ENCODE results near the gene SORD.
A peak's percentile ranks its signal among the peaks of the same experiment; 100 is the strongest.
"Not testable (repeated sequence)": the region's sequence is repeated elsewhere in the genome, so short reads cannot be mapped to it uniquely, and the experiment has no call there.

Gene SORD

DNA sequence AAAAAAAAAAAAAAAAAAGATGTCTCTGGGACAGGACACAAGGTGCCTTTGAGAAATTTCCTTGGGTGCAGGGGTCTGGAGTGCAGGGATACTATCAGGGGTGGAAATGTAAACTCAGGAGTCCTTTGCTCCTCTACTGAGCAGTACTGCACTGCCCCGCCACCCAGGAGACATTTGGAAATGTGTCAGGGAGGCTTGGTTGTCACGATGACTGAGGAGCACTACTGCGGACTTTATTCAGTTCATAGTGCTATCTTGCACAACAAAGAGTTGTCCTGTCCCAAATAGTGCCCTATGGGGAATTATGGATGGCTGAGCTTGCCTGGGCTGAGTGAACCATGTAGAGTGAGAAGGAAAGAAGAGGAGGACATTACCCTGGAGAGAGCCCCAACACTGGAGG is 2.6 kb downstream of the SORD start:
- not testable (repeated sequence) for DNase-seq

DNA sequence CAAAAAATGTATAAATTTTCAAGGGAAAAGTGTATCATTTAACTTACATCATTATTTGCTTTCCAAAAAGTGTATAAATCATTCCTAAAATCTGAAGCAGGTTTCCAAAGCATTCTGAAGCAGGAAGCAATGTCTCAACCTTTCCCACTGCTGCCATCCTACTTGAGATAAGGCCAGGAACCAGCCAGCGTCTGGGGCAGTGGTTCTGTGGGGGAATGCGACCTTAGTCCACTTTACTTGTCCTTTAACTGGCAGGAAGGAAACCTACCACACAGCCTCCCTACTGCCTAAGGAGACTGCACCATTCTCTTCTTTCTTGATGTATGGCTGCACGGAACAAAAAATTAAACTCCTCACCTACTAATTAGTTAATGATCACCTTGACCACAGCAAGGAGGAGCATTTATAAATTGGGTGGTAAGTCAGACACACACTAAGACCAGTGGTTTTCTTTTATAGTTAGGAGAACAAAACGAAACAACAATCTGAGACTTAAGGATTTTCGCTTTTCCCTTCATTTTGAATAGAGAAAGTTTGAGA is 3.7 kb downstream of the SORD start:
- DNase-seq, result no peak

DNA sequence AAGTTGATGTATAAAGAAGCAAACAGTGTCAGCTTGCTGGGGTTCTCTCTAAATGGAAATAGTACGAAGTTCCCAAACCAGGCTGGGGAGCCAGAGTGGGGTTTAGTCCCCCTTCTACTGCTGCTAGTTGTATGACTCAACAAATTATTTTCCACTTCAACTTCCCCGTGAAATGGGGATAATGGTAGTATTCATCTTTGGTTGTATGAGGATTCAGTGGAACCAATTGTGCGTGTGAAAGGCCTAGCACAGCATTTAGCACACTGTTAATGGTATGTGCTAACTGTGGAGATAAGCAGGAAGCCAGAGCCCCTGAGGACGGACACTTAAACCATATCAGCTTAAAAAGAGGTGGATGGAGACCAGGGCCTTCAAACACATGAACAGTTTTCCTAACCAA is 4.2 kb downstream of the SORD start:
- no peak for DNase-seq

DNA sequence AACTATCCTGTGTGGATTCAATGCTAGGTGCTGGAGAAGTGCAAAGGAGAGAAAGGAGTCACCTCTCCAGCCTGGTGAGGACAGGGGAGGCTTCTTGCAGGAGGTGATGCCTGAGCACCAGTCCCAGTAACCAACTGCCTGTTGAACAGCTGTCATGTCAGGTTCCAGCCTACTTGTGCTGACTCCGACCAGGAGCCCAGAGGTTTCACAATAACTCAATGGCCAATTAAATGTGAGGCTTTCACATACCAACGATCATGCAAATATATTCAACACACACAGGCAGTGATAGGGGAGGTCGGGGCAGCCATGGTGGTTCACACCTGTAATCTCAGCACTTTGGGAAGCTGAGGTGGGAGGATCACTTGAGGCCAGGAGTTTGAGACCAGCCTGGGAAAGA is 7.7 kb downstream of the SORD start:
- DNase-seq, result no peak

DNA sequence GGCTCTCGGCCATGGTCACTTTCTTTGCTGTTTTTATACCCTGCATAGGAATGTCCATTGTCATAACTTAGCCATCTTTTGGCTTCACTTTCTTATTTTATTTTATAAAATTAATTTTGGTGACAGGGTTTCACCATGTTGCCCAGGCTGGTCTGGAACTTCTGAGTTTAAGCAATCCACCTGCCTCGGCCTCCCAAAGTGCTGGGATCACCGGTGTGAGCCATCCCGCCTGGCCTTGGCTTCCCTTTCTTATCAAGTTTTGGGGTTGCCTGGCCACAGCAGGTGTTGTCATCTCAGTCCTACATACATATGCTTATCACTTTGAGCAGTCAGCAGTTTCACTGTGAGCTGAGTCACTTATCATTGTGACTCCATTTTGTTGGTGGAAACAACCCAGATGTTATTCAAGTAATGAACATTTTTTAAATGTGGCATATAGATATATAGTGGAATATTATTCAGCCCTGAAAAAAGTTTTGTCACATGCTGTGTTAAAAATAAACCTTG is 8.6 kb downstream of the SORD start:
- not testable (repeated sequence) for DNase-seq

DNA sequence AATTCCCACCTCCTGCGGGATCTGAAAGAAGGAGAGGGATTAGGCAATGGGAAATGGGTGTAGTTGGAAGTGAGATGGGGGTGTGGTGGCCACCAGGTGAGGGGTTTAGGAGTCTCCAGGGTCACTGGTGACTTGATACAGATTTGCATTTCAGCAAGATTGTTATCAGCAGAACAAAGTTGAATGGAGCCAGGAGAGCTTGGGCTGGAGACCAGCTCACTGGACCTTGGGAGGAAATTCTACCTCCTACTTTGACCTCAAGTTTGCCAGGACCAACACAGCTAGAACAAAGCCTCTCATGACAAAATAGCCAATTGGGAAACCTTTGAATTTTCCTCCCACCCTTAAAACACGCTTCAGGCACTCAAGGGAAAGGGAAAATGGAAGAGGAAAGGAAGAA is 9.5 kb downstream of the SORD start:
- not testable (repeated sequence) for DNase-seq

DNA sequence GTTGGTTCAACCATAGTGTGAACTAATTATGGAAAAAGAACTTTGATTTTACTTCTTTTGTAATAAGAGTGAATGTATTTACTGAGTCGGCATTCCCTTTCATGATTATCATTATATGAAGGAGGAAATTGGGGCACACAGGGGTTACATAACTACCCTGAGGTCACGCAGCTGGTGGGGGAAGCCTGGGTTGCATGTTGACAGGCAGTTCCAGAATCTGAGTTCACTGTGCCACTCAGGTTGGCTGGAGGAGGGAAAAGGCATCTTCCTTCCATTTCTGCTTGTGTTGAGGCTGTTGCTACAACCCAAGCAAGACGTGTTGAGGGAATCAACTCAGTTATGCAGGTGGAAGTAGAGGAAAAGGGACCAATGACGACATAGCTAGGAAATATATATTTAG is 11.1 kb downstream of the SORD start:
- not testable (repeated sequence) for DNase-seq

DNA sequence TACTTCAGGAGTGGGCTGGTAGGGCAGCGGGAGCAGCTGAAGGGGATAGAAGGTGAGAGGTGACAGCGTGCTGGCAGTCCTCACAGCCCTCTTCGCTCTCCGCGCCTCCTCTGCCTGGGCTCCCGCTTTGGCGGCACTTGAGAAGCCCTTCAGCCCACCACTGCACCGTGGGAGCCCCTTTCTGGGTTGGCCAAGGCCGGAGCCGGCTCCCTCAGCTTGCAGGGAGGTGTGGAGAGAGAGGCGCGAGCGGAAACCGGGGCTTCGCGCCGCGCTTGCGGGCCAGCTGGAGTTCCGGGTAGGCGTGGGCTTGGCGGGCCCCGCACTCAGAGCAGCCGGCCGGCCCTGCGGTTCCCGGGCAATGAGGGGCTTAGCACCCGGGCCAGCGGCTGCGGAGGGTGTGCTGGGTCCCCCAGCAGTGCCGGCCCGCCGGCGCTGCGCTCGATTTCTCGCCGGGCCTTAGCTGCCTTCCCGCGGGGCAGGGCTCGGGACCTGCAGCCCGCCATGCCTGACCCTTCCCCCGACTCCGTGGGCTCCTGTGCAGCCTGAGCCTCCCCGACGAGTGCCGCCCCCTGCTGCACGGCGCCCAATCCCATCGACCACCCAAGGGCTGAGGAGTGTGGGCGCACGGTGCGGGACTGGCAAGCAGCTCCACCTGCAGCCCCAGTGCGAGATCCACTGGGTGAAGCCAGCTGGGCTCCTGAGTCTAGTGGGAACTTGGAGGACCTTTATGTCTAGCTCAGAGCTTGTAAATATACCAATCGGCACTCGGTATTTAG is 11.8 kb downstream of the SORD start:
- DNase-seq, result not testable (repeated sequence)

DNA sequence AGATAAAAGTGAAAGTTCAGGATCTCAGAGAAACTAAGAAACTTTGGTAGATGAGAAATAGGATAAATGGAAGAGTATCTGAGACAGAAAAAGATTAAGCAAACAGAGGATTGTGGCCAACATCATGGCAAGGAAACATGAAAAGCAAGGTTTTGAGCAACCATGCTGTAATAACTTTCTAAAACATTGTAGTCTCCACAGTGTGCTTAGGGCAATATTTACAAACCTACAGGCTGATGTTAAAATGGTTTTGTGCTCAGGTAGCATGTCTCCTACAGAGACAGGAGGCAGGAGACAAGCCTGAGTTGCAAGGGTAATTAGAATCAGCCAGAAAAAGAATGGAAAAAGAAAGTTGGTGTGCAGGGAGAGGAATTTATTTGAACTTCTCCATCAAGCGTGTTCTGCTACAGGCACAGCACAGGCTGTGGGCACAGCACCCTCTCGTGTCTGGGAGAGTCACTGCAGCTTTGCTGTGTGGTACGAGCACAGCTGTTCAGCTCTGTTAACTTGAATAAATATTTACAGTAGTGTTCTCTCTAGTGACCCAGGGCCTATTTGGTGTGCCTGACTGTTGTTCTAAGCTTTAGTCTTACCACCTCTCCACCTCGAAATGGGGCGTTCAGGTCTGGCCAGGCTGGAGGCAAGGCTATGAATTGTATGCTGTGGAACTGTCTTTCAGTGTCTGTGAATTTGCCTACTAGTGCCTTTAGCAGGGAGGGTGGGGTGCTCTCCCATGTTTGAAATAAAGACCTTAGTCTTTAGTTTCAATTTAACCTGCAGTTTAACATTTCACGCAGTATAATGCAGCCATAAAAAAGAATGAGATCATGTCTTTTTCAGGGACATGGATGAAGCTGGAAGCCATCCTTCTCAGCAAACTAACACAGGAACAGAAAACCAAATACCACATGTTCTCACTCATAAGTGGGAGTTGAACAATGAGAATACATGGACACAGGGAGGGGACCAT is 14.1 kb downstream of the SORD start:
- peak; percentile 57 for DNase-seq

DNA sequence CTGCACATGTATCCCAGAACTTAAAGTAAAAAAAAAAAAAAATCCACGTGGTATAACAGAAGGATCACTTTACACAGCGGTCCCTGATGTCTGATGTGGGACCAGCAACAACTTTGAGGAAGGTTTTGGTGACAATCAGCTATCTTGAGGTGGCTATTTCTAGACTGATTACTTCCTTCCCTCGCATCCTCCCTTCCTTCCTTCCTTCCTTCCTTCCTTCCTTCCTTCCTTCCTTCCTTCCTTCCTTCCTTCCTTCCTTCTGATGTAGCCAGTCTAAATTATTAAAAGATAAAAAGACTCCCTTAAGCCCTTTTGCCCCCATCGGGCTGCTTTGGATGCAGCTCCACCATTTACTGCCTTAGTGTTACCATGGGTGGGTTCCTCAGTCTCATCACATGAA is 14.9 kb downstream of the SORD start:
- DNase-seq, result no peak

DNA sequence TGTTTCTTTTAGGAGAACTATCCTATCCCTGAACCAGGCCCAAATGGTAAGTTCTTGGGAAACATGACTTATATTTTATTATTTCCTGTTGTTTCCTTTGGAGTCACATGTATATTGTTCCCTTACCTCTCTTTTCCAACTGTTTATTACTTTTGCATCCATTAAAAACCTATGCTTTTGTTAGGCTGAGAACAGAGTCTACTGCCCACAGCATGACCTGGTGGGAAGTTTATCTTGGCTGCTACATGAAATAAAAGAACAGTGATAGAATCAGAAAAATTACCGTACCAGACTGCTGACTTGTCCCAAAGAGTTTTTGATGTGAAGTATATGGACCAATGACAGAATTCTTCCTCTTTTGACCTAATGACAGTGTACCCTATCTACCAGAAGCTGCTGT is 17.4 kb downstream of the SORD start:
- DNase-seq, result not testable (repeated sequence)

DNA sequence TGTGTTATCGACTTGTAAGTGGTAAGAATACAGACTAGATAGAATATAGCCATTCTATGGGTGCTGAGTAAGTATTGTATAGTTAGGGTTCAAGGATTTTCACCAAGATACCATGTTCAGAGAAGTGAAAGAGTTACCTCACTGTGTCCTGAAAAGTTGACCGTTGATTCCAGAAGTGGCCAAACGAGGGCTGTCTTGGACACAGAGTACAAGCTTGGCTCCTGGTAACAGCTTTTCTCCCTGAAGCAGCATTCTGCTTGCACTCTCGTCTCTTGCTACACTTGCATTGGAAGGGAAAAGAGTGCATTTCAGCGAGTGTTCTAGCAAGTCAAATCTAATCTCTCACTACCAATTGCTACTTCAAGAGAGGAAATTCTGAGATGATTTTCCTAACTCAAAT is 18.5 kb downstream of the SORD start:
- DNase-seq, result not testable (repeated sequence)

DNA sequence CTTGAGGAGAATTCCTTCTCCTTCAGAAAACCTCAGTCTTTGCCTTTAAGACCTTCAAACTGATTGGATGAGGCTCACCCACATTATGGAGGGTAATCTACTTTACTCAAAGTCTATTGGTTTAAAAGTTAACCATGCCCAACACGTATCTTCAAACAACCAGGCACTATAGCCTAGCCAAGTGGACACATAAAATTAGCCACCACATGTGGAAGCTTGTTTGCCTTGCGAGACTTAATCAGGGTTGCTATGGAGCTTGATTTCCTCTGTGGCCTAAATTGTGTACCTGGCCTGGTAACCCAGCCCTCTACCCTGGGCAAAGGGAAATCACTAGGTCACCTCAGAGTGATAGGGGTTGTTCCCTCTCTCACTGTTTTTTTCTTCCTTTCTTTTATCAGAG is 19.9 kb downstream of the SORD start:
- DNase-seq, result not testable (repeated sequence)

DNA sequence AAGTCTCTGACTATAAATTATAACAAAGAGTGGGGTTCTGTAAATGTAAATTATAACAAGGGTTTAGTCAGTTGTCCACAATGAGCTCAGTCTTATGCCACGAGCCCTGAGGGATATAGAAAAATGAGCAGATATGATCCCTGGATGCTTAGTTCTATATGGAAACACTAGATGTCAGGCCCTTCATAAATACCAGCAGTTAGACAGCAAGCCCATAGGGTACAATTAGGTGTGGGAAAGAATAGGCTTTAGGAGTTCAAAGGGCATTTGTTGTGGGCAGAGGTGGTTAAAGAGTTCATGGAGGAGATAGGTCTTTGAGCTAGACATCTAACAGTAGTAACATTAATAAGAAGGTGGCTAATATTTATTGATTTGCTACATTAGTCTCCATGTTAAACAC is 21.3 kb downstream of the SORD start:
- not testable (repeated sequence) for DNase-seq

DNA sequence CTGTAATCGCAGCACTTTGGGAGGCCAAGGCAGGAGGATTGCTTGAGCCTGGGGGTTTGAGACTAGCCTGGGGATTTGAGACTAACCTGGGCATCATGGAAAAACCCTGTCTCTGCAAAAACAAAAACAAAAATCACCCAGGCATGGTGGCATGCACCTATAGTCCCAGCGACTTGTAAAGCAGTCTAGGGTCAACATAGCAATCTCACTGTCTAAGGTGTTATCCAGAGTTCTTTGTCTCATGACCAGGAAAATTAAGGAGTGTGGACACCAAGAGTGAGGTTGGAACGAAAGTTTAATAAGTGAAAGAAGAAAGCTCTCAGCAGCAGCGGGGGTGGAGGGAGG is 25.4 kb downstream of the SORD start:
- not testable (repeated sequence) for DNase-seq

DNA sequence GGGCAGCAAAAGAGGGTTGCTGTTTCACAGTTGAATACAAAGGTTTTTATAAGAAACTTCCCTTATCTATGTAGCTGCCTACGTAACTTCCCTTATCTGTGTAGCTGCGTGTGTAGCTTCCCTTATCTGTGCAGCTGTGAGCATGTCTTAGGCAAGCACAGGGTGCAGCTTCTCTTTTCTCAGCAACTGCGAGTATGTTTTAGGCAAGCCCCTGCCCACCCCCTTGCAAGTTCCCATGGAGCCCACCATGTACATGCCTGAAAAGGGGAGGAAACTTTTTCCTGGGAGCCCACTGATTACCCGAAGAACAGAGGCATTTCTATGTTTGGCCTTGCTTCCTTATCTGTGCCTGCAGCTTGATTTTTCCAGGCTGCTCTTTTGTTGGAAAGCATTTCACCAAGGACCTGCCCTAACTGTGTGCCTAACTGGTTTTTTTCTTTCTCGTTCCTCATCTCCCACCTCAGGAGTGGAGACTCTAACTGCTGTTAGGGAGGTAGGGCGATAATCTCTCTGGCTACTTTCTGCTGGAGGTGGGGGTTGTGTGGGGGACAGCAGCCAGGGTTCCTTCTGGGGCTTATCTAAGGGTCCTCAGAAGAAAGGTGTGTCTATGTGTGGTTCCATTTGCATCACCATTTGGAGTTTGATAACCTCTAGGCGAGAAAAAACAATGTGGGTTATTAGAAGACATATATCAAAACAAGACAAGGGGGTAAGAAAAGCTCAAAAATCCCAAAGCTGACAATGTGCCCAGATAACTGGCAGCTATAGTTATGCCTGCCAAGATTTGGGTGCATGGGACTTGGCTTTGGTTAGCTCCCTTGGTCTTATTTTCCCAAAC is 26.0 kb downstream of the SORD start:
- no peak for DNase-seq

DNA sequence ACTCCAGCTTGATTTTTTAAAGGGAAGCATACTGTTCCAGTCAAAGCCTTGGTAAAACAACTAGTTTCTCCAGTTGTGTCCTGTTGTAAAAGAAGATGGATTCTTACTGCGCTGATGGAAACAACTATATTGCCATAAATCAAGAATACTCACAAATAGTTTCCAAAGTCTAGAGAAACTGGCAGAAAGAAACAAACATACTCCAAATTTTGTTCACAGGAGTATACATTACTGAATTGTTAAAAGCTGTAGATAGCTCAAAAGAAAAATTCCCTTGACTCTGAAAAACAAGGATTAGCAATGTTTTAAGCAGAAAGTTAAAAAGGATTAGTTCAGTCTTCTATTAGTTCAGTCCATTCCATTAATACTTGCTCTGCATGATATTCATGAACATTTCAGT is 27.6 kb downstream of the SORD start:
- no peak for DNase-seq

DNA sequence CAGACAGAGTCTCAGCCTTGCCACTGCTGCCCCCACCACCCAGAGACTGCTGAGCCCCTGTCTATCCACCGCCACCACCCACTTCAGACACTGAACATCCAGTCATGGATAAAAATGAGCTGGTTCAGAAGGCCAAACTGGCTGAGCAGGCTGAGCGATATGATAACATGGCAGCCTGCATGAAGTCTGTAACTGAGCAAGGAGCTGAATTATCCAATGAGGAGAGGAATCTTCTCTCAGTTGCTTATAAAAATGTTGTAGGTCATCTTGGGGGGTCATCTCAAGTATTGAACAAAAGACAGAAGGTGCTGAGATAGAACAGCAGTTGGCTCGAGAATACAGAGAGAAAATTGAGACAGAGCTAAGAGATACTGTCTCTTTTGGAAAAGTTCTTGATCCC is 29.7 kb downstream of the SORD start:
- not testable (repeated sequence) for DNase-seq

DNA sequence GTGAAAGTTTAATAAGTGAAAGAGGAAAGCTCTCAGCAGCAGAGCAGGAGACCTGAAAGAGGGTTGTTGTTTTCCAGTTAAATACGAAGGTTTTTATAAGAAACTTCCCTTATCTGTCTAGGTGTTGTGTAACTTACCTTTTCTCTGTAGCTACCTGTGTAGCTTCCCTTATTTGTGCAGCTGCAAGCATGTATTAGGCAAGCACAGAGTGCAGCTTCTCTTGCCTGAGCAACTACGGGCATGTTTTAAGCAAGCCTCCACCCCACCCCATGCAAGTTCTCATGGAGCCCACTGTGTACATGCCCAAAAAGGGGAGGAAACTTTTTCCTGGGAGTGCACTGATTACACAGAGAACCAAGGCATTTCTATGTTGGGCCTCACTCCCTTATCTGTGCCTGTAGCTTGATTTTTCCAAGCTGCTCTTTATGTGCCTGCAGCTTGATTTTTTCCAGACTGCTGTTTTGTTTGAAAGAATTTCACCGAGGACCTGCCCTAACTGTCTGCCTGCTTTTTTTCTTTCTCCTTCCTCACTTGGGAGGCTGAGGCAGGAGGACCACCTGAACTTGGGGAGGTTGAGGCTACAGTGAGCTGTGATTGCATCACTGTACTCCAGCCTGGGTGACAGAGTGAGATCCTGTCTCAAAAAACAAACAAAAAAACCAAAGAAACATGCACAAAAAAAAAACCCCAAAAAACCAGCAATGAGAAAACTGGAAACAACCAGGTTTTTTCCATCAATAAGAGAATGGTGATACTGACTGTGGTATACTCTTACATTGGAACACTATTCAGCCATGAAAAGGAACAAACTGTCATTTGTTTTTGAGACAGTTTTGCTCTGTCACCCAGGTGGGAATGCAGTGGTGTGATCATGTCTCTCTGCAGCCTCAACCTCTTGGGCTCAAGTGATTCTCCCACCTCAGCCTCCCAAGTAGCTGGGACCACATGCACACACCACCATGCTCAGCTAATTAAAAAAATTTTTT is 36.0 kb downstream of the SORD start:
- not testable (repeated sequence) for DNase-seq

DNA sequence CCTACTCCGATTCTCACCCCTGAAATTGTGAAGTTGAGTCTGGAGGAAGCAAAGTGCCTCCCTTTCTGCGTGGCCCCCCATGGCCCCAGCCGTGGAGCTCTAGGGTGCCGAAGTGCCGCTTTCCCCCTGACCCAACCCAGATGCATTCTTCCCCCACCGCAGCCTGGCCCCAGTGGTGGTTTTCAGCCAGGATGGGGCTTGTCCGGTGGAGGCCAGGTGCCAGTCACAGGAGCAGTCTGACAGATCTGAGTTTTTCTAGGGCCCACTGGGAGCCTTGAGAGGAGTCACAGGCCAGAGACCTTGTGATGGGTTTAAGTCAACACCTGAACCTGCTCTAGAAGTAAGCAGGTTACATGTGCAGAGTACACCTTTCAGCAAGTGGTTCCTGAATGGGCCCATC is 39.3 kb downstream of the SORD start:
- not testable (repeated sequence) for DNase-seq

DNA sequence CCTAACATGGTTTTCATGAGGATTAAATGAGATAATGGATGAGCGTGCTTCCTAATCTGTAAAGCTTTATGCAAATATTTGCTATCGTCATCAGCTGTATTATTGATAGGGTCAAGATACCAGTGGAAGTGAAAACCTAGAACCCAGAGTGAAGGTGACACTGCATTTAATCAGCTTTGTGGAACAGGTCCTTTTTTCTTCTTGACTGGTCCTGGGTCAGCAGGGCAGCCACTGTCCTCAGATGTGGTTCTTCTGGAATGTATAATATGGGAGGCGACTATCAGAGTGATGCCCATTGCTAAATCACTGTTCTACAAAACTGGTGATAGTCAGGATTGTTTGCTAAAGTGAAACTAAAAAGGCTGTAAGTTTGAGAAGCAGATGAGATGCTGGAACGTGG is 41.4 kb downstream of the SORD start:
- no peak for DNase-seq

Data from fibroblast of skin of back (primary cell).